ENCODE data around the gene TIGD2. TPM values are rescaled to one million over a fixed set of nuclear protein-coding genes. Genes with fewer than 3 reads are reported as not detected.

The TIGD2 gene
- total RNA-seq, 1 experiment from 2014 or later, result 11.6 TPM

- peak; percentile 44 for DNase-seq (ENCODE audit: low read depth)
These were observed 50.5 kb downstream of the TIGD2 start for GRCh38 chr4:89161841-89162240.

GRCh38 chr4:89162496-89162895 lies 51.2 kb downstream of the TIGD2 start:
- DNase-seq (ENCODE audit: low read depth), result no peak

- DNase-seq (ENCODE audit: low read depth), result no peak
These were observed 51.7 kb downstream of the TIGD2 start for GRCh38 chr4:89162987-89163386.

- DNase-seq (ENCODE audit: low read depth), result no peak
These were observed 53.1 kb downstream of the TIGD2 start for GRCh38 chr4:89164400-89164799.

Other genes starting within 250 kb of the TIGD2 start
- gene FAM13A, start 54.3 kb upstream of the TIGD2 start, total RNA-seq (2014; rRNA removed; shearing (Covaris generic)), result 9.2 and 9.7 TPM in 2 replicates
- gene GPRIN3, start 196.3 kb downstream of the TIGD2 start, total RNA-seq (2014; rRNA removed; shearing (Covaris generic)), result 0.05 and 0.25 TPM in 2 replicates

All from M059J (cell line).